GM13977 (cell line): ENCODE results near the gene MRPL28.

Source experiments
- DNase-seq: peaks from one replicate; pipeline ENCODE4 v3.0.0; 2012; ENCODE audit warnings: low spot score
- in situ Hi-C: fragments of 300-500 bp; cut with MboI; formaldehyde crosslinking; loops from one replicate; pipeline ENCODE4 v1.12.0; 2022; ENCODE audit warnings: low sequenced_read_pairs, low pct_unique_long_range_greater_than_20kb, mixed read lengths, inconsistent platforms; ENCODE audit not compliant: unreplicated experiment
- TF ChIP-seq, protein P1 (sequence below): IDR thresholded peaks from 2 replicates; pipeline ENCODE4 v1.5.1; 2012; ENCODE audit warnings: mild to moderate bottlenecking, control low read depth; ENCODE audit not compliant: insufficient read depth; ENCODE audit errors: extremely low read depth, missing control alignments

MRPL28 gene

DNA sequence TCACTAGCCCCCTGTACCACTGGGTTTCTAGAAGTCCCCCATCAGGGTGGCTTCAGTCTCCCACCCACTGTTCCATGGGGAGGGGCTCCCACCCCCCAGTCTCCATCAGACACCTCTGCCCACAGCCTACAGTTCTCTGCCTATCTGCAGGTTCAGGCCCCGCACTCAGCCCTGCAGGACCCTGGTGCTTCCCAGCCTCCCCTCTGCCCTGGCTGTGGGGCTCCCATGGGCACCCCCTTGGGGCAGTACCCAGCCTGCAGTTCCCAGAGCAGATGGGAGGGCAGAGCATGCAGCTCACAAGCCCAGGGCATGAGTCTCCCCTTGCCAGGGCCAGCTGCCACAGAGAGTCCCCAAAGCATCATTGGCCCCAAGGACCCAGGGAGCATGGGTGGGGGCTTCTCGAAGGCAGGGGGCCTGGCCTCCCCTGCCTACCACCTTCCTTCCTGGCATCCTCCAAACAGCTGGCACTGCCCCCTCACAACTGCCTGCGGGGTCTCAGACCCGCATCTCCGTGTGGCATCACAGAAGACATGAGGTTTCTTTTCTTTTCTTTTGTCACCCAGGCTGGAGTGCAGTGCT lies 2.8 kb upstream of the MRPL28 start:
- TF ChIP-seq, protein P1, sequence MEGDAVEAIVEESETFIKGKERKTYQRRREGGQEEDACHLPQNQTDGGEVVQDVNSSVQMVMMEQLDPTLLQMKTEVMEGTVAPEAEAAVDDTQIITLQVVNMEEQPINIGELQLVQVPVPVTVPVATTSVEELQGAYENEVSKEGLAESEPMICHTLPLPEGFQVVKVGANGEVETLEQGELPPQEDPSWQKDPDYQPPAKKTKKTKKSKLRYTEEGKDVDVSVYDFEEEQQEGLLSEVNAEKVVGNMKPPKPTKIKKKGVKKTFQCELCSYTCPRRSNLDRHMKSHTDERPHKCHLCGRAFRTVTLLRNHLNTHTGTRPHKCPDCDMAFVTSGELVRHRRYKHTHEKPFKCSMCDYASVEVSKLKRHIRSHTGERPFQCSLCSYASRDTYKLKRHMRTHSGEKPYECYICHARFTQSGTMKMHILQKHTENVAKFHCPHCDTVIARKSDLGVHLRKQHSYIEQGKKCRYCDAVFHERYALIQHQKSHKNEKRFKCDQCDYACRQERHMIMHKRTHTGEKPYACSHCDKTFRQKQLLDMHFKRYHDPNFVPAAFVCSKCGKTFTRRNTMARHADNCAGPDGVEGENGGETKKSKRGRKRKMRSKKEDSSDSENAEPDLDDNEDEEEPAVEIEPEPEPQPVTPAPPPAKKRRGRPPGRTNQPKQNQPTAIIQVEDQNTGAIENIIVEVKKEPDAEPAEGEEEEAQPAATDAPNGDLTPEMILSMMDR, result no peak
- no peak for DNase-seq
- in situ Hi-C loops, result no loop called here

DNA sequence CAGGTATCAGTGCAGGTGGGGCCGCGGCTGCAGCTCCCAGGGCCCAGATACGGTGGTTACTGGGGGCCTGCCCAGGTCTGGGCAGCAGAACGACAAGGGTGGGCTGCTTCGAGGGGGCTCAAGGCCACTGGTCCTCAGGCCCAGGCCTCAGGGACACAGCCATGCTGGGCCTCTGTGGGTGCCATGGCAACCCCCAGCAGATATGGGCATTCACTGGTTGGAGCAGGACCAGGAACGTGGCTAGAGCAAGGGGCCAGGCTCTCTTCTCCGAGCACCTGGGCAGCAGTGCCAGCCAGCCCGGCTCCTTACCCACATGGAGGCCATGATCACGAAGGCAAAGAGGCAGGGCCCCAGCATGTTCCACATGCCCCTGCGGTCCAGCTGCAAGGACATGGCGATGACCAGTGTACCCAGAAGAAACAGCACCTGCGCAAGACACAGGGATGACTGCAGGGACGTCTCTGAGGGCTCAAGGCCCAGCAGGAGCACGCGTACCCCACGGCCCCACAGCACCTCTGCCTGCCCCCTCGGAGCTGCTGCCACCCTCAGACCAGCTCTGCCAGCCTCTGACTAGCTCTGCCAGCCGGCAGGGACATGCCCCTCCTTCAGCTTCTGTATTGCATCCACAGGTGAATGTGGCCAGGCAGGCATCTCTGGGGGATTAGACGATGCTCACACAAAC lies 2.1 kb upstream of the MRPL28 start:
- DNase-seq, result no peak
- in situ Hi-C loops, result no loop called here
- TF ChIP-seq, protein P1, result no peak

DNA sequence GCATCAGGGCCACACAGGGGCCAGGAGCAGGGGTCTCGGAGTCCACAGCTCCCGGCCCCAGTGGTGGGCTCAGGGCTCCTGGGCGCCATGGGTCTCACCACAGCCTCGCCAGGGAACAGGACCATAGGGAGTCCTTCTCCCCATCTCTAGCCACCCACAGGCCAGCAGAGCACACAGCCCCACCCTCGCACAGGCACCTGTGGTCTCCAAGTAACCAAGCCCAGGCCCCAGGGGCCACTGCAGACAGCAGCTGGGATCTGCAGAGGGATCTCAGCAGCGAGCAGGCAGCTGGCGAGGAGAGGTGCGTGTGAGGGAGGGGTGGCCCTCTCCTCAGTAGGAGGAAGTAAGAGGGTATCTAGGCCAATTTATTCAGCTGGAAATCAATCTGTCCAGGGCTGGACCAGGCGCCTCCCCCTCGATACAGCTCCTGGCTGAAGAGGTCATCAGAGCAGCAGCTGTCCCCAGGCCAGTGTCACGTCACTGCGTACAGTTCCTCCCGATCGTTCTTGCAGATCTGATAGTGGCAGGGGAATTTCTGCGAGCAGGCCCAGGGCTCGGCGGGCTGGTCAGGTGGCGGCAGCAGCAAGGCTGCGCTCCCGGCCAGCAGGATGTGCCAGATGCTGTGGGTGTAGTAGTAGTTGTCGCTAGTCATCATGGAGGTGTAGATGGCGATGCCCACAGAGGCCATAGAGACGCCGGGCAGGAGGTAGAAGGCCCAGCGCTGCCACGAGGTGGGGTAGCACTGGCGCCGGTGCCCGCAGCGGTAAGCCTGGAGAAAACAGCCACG lies 1.4 kb upstream of the MRPL28 start:
- in situ Hi-C loops, result no loop called here
- no peak for DNase-seq

DNA sequence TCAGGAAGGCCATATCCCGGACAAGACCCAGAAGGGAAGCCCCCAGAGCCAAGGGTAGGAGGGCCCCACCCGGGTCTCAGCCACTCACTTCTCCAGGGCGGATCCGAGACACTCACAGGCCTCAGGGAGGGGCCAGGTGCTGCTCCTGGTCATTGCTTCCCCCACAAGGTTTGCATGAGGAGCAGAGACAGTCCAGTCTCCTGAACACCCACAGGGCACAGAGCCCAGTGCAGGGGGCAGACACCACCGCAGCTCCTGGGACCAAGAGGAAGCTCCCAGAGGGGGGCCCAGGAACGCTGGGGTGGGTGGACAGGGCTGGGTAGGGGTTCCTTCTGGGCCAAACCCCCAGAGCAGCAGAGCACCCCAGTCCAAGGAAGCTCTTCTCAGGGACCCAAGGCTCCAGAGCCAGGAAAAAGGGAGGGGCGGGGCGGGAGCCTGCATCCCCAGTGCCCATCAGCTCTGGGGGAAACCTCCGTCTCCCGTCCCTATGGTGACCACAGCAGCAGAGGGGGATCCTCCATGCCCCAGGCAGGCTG lies 709 bp upstream of the MRPL28 start:
- DNase-seq, result no peak

More for the DNA sequence above, 1.4 kb upstream of the MRPL28 start:
- TF ChIP-seq, protein P1, result no peak

DNA sequence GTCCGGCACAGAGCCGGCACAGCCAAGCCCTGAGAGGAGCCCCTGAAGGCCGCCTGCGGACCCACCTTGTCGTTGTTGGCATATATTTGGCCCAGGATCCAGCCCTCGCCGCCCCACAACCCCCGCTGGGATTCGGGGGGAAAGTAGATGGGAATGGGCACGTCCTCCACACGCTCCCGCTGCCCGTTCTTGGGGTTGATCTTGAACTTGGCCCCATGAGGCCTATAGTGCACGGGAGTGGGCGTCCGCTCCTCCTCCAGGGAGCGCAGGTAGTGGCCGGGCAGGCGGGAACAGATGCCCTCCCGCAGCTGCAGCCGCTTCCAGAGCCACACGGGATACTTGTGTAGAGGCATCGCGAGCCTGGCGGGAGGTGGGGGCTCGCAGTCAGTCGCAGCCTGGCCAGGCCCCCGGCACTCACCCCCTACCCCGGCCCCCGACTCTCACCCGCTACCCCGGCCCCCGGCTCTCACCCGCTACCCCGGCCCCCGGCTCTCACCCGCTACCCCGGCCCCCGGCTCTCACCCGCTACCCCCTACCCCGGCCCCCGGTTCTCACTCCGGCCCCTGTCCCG lies 387 bp downstream of the MRPL28 start:
- TF ChIP-seq, protein P1, result no peak
- in situ Hi-C loops, result no loop called here
- no peak for DNase-seq

More for the DNA sequence above, 709 bp upstream of the MRPL28 start:
- TF ChIP-seq, protein P1, result no peak
- in situ Hi-C loops, result no loop called here

DNA sequence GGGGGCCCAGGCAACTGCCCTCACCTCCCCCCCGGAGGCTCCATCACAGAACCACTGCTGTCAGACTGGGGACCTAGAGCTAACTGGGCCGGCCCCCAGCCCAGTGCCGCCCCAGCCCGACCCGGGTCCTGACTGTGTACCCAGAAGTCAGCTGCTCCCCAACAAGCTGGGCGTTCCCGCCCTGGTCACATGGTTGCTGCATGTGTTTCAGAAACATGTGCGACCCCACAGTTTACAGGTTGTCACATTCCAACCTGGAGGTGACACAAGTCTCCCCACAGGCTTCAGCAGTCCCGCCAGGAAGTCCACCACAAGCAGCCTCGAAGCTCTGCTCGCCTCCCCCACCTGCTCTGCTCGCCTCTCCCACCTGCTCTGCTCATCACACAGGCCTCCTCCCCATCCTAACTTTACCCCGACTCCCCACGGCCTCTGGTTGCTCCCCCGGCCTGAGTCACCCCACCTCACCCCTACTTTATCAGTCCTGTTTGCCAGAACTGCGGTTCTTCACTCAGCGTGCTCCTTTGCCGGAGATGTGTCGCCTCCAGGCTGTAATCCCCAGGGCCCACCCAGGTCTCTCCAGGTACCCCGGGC lies 968 bp downstream of the MRPL28 start:
- no peak for DNase-seq
- TF ChIP-seq, protein P1, result no peak
- in situ Hi-C loops, result no loop called here
